ENCODE measurements around the gene ATP2C2.

The ATP2C2 gene

DNA sequence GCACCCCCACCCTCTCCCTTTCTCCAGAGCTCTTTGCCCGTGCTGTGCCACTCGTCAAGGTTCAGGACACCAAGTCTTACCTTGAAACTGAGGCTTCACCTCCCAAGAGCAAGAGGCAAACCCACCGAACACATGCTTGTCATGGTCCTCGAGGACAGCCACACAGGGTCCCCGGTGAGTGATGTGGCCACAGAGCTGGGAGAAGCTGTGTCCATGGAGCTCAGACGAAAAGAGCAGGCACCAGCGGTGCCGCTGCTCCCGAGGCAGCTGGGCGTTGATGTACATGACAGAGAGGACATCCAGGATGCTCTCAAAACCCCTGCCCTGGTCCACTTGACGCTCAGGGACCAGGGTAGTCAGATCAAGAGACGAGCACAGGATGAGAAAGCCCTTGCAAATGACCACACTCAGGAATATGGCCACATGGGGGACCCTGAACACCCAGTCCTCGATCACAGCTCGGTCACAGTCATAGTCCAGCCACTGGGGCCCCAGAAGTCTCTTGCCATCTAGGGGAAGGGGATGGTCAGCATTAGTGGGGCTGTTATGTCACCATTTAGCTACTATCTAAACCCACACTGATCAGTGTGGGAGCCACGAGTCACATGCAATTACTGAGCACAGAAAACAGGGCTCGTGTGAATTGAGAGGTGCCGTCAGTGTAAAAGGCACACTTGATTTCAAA is 118.4 kb downstream of the ATP2C2 start:
- no peak overlapping the region for H3K4me3 ChIP-seq (ENCODE audit: low read length)
- no peaks in the 10 kb centered on the region for H4K20me1 ChIP-seq (ENCODE audit: insufficient read depth, low read length)
- TF ChIP-seq CTCF (IDR thresholded peaks at IDR 0.05; ENCODE audit: low read length) = no peak
- H3K9me3 ChIP-seq (replicated peaks; ENCODE audit: insufficient read depth, low read length) = no peaks in the 10 kb centered on the region
- no peaks in the 10 kb centered on the region for H3K4me1 ChIP-seq (ENCODE audit: low read length)
- H3K36me3 ChIP-seq (replicated peaks; ENCODE audit: insufficient read depth, low read length) = no peaks in the 10 kb centered on the region
- H3K27ac ChIP-seq (ENCODE audit: low read length) = no peak overlapping the region
- H3K9me2 ChIP-seq (replicated peaks; ENCODE audit: insufficient read depth, low read length) = no peaks in the 10 kb centered on the region
- H3K4me2 ChIP-seq (ENCODE audit: low read depth, low read length) = no peak overlapping the region
- no peak overlapping the region for H2AFZ ChIP-seq (ENCODE audit: low read length)
- no peak overlapping the region for H3K9ac ChIP-seq (ENCODE audit: low read length)
- no peaks in the 10 kb centered on the region for H3K27me3 ChIP-seq (replicated peaks; ENCODE audit: insufficient read depth, low read length)
- no peaks in the 10 kb centered on the region for H3K79me2 ChIP-seq (ENCODE audit: low read length)
- no peaks in the 10 kb centered on the region for H3F3A ChIP-seq (ENCODE audit: insufficient read depth, low read length)
- DNase-seq = no peak

DNA sequence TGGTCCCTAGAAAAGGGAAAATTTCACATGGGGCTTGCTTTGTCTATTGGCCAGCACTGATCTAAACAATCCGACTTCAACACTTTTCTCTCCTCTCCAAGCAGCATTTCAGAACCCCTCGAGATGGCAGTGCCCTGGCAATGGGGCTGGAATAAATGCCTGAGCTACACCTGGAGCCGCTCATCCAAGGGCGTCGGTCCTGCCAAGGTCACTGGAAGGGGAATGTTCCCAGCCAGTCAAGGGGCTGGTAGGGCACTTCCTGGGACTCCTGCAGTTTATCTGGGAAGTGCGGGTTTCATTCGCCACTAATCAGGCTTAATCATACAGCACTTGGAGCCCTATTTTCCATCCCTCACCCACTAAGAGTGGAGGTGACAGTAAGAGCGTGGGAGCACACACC is 119.0 kb downstream of the ATP2C2 start:
- H3K27ac ChIP-seq (ENCODE audit: low read length) = no peak overlapping the region
- H3K4me2 ChIP-seq (ENCODE audit: low read depth, low read length) = no peak overlapping the region
- H3K4me1 ChIP-seq (ENCODE audit: low read length) = no peaks in the 10 kb centered on the region
- no peaks in the 10 kb centered on the region for H3K9me2 ChIP-seq (replicated peaks; ENCODE audit: insufficient read depth, low read length)
- no peaks in the 10 kb centered on the region for H3K27me3 ChIP-seq (replicated peaks; ENCODE audit: insufficient read depth, low read length)
- no peak overlapping the region for H3K9ac ChIP-seq (ENCODE audit: low read length)
- H3K36me3 ChIP-seq (replicated peaks; ENCODE audit: insufficient read depth, low read length) = no peaks in the 10 kb centered on the region
- no peaks in the 10 kb centered on the region for H4K20me1 ChIP-seq (ENCODE audit: insufficient read depth, low read length)
- H3K4me3 ChIP-seq (ENCODE audit: low read length) = no peak overlapping the region
- H3F3A ChIP-seq (ENCODE audit: insufficient read depth, low read length) = no peaks in the 10 kb centered on the region
- H3K9me3 ChIP-seq (replicated peaks; ENCODE audit: insufficient read depth, low read length) = no peaks in the 10 kb centered on the region
- H3K79me2 ChIP-seq (ENCODE audit: low read length) = no peaks in the 10 kb centered on the region
- DNase-seq = no peak
- no peak for TF ChIP-seq CTCF (IDR thresholded peaks at IDR 0.05; ENCODE audit: low read length)
- no peak for TF ChIP-seq EZH2 (optimal IDR thresholded peaks at IDR 0.05; ENCODE audit: low read depth, low read length)
- no peak for TF ChIP-seq EZH2phosphoT487 (IDR thresholded peaks at IDR 0.05; ENCODE audit: low read length)
- H2AFZ ChIP-seq (ENCODE audit: low read length) = no peak overlapping the region

- DNase-seq = no peak
- no peaks in the 10 kb centered on the region for H3K9me2 ChIP-seq (replicated peaks; ENCODE audit: insufficient read depth, low read length)
- H3K9ac ChIP-seq (ENCODE audit: low read length) = no peak overlapping the region
- no peaks in the 10 kb centered on the region for H3K79me2 ChIP-seq (ENCODE audit: low read length)
- no peaks in the 10 kb centered on the region for H3K36me3 ChIP-seq (replicated peaks; ENCODE audit: insufficient read depth, low read length)
- H3K4me2 ChIP-seq (ENCODE audit: low read depth, low read length) = no peak overlapping the region
- no peaks in the 10 kb centered on the region for H3K27me3 ChIP-seq (replicated peaks; ENCODE audit: insufficient read depth, low read length)
- TF ChIP-seq EZH2 (optimal IDR thresholded peaks at IDR 0.05; ENCODE audit: low read depth, low read length) = no peak
- TF ChIP-seq CTCF (IDR thresholded peaks at IDR 0.05; ENCODE audit: low read length) = no peak
- no peak for TF ChIP-seq EZH2phosphoT487 (IDR thresholded peaks at IDR 0.05; ENCODE audit: low read length)
- H3K4me1 ChIP-seq (ENCODE audit: low read length) = no peaks in the 10 kb centered on the region
- no peak overlapping the region for H3K27ac ChIP-seq (ENCODE audit: low read length)
- no peaks in the 10 kb centered on the region for H4K20me1 ChIP-seq (ENCODE audit: insufficient read depth, low read length)
- H2AFZ ChIP-seq (ENCODE audit: low read length) = no peak overlapping the region
- H3F3A ChIP-seq (ENCODE audit: insufficient read depth, low read length) = no peaks in the 10 kb centered on the region
- H3K4me3 ChIP-seq (ENCODE audit: low read length) = no peak overlapping the region
- H3K9me3 ChIP-seq (replicated peaks; ENCODE audit: insufficient read depth, low read length) = no peaks in the 10 kb centered on the region
Measured at GRCh38 chr16:84489131-84489530, 120.8 kb downstream of the ATP2C2 start.
